GF-D8 (cell line): ENCODE results near the gene TMEM121.
"Not testable (repeated sequence)": the region's sequence is repeated elsewhere in the genome, so short reads cannot be mapped to it uniquely, and the experiment has no call there.

Source experiments
- DNase-seq: peaks from one replicate; lab custom pipeline; 2025; lab: John Stamatoyannopoulos, UW

The TMEM121 gene

DNA sequence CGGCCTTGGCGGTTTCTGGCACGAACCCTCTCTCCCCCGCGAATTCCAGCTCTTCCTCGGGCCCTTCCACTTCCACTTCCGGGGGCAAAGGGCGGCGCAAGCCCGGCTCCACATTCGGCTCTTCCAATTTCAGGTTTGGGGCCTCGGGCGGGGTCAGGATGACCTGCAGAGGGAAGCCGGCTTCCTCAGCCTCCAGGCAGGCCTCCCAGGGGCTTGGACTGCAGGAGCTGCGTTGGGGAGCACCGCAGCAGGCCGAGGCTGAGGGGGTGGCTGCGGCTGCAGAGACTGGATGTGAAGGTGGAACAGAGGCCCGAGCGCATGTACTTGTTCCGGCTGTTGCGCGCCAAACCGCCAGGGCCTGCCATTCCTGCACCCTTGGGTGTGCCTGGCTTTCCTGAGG, 20.7 kb downstream of the TMEM121 start:
- DNase-seq = not testable (repeated sequence)

GRCh38 chr14:105547741-105548169, 21.4 kb downstream of the TMEM121 start:
- DNase-seq = no peak

GRCh38 chr14:105549481-105549880, 23.1 kb downstream of the TMEM121 start:
- no peak for DNase-seq

DNA sequence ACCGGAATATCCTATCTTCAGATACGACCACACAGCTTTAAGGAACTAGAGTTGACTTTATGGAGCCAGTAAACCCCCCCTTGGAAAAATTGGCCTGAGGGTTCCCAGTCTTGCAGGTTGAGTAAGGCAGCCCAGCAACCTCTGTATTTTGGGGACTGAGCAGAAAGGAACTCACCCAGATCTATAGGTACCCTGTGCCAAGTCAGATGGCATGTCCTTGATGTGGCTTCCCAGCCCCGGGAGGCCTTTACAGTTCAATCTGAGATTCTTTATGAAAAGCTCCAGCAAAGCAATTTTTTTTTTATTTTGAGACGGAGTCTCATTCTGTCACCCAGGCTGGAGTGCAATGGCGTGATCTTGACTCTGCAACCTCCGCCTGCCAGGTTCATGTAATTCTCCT, 27.6 kb downstream of the TMEM121 start:
- no peak for DNase-seq

GRCh38 chr14:105554523-105554922, 28.1 kb downstream of the TMEM121 start:
- no peak for DNase-seq

- not testable (repeated sequence) for DNase-seq
These were observed 31.3 kb downstream of the TMEM121 start for GRCh38 chr14:105557671-105558070.

DNA sequence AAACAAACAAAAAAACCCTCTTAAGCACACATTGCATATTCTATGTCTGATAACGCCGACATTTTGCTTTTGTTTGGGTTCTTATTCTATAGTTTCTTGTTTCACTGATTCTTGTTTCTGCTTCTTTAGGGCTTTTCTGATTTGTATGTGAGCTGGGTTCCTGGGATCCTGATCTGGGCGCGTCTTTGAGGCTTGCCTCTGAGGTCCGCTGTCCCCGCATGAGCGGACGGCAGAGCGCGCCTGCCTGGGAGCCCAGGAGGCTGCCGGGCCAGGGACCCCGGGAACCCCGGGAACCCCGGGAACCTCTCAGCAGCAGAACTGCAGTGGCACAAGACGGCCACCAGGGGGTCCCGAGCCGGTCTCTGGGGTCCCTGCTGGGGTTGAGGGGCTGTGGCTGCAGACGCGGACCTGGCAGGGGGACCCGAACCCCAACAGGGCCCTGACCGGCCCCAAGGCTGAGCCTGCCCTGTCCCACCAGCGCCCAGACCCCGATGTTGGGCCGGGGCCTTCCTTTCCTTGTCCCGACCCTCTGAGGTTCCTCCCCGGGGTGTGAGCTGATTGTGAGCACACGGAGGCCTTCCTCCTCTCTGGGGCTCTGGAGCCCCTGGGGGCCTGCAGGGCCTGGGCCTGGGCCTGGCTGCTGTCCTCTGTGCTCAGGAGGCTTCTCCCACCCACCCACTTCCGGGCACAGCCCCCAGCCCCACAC, 32.2 kb downstream of the TMEM121 start:
- not testable (repeated sequence) for DNase-seq

DNA sequence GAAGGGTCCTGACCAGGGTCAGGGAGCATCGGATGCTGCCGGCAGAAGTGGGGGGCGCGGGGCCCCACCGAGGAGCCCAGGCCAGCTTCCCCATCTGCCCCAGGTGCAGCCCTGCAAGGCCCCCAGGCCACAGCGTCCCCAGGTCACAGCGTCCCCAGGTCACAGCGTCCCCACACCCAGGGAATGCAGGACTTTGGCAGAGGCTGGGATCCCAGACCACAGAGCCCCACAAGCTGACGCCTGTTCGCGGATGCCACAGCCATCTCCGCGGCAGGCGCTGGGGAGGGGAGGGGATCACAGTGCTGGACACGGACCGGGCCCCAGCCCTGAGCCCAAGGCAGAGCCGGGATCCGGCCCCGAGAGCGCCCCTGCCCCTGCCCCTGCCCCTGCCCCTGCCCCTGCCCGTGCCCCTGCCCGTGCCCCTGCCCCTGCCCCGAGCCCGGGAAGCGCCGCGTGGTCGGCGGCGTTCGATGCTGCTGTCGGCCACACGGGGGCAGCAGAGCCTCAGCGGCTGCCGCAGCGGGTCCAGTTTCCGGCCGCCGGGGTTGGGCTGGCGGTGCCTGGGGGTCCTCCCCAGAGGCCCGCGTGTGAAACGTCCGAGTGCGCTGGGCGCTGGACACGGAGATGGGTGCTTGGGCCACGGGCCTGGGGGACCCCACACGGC, 33.1 kb downstream of the TMEM121 start:
- DNase-seq = not testable (repeated sequence)

GRCh38 chr14:105560048-105560669, 33.8 kb downstream of the TMEM121 start:
- not testable (repeated sequence) for DNase-seq

DNA sequence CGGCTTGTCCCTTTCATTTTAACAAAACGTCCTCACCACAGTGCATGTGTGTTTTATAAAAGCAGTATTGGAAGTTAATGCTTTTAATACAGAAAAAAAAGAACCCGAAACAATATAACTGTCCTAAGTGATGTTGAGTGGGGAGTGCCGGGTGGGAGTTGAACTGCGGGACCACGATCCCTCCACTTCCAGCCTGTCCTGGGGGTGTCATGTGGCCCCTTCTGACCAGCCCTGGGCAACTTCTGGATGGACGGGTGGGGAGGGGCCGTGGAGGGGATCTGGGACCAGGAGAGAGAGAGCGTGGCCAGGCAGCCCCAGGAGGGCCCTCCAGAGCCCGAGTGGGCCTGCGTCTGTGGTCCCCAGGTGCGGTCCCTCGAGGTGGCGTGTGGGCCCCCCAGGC, 35.0 kb downstream of the TMEM121 start:
- DNase-seq = not testable (repeated sequence)

- DNase-seq = no peak
These were observed 36.4 kb downstream of the TMEM121 start for GRCh38 chr14:105562713-105563346.

DNA sequence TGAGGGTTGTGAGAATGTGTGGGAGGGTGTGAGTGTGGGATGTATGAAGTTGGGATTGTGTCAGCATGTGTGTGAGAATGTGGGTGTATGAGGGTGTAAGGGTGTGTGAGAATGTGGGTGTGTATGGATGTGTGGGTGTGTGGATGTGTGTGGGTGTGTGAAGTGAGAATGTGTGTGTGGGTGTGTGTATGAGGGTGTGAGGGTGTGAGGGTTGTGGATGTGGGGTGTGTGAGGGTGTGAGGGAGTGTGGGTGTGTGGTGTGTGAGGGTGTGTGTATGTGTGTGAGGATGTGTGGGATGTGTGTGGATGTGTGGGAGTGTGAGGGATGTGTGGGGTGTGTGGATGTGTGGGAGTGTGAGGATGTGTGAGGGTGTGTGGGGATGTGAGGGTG, 37.0 kb downstream of the TMEM121 start:
- no peak for DNase-seq

DNA sequence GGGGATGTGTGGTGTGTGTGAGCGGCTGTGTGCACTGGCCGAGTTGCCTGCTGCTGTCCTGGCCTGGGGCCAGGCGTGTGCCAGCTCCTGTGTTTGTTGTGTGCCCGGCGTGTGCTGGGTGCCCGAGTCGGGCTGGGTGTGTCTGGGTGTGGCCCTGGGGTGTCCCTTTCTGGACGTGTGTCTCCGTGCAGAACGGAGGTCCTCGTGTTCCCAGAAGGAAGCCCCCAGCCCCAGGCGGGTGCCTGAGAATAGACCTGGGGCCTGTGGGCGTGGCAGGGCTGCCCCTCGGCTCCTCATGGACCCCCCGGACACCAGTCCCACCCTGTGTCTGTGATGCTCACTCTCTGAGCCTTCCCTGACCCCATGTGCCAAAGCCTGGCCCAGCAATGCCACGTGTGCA, 38.2 kb downstream of the TMEM121 start:
- not testable (repeated sequence) for DNase-seq

GRCh38 chr14:105565185-105565919, 39.0 kb downstream of the TMEM121 start:
- DNase-seq = not testable (repeated sequence)

DNA sequence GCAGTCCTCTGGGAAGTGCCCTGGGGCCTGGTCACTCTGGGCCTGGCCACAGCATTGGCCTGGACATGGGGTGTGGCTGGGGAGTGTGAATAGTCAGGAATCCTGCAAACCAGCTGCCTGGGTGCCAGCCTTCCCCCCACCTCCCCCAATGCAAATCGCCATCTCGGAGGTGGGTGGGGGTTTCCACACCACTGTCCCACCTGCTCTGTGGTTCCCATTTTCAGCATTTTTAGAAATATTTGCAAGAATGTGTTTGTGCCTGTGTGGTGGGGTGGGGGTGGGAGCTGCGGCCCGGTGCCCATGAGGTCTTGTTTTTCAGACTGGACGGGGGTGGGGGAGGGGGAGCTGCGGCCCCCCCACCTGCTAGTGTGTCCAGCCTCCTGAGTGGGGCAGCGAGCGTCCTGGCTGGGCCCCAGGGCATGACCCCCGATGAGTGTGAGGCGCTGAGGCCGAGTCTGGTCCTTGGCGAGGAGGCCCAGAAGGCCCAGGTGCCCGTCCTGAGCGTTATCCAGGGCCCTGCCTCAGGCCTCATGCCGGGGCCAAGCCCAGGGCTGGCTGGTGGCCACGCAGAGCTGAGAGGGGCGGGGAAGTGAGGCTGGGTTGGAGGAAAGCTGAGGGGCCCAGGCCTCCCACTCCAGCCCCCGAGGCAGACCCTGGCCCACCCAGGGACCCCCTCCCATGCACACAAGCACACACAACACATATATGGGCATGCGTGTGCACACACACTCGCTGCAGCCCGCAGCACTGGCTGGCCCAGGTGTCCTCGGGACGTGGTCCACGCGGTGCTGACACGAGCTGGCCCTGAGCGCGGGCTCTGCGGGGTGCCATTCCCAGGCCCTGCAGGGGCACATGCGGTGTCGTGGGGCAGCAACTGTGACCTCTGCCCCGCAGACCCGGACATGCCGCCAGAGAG, 40.1 kb downstream of the TMEM121 start:
- not testable (repeated sequence) for DNase-seq

DNA sequence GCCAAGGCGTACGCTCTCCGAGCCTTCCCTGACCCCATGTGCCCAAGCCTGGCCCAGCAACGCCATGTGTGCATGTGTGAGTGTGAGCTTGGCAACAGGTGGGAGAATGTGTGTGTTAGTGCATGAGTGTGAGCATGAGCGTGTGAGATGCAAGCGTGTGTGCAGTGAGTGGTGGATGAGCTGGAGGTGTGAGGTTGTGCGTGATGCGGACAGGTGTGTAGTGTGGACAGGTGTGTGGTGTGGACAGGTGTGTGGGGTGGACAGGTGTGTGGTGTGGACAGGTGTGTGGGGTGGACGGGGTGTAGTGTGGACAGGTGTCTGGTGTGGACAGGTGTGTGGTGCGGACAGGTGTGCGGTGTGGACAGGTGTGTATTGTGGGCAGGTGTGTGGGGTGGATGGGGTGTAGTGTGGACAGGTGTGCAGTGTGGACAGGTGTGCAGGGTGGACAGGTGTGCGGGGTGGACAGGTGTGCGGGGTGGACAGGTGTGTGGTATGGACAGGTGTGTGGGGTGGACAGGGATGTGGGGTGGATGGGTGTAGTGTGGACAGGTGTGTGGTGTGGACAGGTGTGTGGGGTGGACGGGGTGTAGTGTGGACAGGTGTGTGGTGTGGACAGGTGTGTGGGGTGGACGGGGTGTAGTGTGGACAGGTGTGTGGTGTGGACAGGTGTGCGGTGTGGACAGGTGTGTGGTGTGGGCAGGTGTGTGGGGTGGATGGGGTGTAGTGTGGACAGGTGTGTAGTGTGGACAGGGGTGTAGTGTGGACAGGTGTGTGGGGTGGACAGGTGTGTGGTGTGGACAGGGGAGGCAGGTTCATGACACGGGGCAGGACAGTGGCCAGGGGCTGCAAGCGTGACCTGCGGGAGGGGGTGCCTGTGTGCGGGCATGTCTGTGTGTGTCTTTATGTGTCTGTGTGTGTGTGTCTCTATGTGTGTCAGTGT, 41.1 kb downstream of the TMEM121 start:
- not testable (repeated sequence) for DNase-seq

- DNase-seq = not testable (repeated sequence)
These were observed 41.9 kb downstream of the TMEM121 start for GRCh38 chr14:105568140-105568843.

DNA sequence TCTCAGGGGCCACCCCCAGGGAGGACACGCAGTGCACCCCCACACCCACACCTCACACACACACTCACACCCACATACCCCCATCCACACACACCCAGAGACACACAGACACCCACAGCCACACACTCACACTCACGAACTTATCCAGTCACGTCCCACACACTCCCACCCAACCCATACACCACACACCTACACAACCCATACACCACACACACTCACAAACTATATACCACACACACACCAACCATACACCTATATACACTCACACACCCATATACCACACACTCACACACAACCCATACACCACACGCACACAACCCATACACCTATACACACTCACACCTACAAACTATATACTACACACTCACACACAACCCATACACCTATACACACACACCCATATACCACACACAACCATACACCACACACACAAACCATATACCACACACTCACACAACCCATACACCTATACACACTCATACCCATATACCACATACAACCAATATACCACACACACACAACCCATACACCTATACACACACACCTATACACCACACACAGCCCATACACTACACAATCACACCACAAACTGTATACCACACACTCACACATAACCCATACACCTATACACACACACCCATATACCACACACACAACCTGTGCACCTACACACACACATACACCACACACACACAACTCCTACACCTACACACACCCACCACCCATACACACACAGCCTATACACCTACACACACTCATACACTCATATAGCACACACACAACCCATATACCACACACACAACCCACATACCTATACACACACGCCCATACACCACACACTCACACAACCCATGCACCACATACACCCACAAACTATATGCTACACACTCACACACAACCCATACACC, 42.7 kb downstream of the TMEM121 start:
- DNase-seq = no peak
